Inflammatory macrophage (primary cell): Measurements from ENCODE around the gene TMEM185B.
A peak's percentile ranks its signal among the peaks of the same experiment; 100 is the strongest.
"Not testable (repeated sequence)": the region's sequence is repeated elsewhere in the genome, so short reads cannot be mapped to it uniquely, and the experiment has no call there.

Experiments used
- DNase-seq, 2 donors: peaks; one replicate each; pipeline ENCODE4 v3.0.0-alpha.2; 2020 to 2022

The TMEM185B gene

DNA sequence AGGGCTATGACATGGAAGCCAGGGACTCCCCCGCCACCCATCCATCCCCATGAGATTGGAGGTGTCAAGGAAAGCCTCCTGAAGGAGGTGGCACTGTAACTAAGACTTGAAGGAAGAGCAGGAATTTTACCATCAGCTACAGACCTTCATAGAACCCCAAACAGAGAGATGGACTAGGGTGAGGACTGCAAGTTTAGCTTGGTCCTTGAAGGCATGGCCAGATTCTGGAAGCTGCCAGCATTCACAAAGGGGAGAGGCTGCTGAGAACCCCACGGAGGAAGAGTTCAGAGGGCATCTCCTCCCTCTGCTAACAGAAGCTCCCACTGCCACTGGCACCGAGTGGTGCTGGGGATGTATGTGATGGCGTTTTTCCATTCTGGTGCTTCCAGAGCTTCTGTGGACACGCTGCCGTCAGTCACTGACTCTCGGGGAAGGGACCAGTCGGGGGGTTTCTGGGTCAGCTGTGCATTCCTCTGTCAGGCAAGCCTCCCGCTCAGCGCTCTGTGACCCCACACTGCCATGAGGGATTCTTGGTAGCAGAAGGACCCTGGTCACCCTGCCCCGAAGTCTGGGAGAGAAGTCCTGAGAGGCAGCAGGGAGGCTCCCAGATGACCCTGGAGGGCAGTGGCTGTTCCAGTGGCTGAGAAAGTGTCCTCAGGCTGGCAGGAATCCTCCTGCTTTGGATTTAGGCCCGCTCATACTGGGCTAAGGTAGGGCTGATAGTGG, 18.1 kb downstream of the TMEM185B start:
- DNase-seq: no peak

DNA sequence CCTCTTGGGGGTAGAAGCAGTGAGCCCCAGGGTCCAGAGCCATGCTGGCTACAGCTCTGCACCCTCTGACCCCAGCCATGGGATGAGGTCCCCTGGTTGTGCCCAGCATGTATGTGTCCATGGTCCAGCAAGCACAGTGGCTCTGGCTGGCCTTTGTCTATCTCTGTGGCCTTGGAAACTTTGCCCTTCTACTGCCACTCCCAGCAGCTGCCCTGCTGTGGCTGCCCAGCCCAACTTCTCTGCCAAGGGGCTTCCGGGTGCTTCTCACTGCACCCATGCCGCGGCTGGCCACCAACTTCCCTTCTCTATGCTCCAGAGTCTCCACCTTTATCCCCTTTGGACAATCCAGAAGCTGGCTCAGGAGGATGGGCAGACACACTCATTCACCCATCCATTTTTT, 18.8 kb downstream of the TMEM185B start:
- no peak for DNase-seq

GRCh38 chr2:120204022-120204405, 19.2 kb downstream of the TMEM185B start:
- no peak for DNase-seq

DNA sequence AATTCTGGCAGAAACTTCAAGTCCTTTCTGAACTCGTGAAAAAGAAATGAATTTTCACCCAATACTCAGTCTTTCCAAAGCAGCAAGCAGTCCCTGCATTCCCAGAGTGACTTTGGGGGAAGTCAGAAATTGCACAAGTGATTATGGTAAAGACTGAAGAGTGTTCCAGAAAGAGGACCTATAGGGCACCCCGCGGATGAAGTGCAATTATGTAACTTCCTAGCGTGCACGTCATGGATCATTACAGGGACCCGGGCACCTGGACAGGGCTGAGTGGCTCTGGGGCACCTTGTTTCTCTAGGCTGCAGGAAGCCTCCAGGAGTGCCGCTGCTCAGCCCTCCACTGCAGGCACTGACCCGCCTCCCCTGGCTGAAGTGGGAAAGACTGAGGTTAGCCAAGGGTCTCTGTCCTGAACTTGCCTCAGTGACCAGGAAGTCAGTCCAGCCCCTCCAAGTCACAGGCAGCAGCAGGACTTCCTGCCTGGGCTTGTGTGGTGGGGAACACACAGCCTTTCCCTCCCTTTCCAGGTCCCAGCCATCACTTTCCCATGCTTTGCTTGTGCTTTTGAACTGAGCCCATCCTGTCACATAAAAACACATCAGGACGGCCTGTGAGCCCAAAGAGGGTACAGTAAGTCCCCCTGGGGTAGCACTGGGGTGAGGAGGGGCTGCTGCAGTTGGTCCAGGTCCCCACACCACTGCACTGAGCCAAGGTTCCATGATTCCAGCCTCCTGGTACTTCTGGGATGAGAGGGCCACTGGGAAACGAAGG, 19.8 kb downstream of the TMEM185B start:
- DNase-seq: peak; percentile 61 to 66

- DNase-seq: not testable (repeated sequence)
Observed at GRCh38 chr2:120199817-120200459, 23.3 kb downstream of the TMEM185B start.

GRCh38 chr2:120195553-120195952, 27.6 kb downstream of the TMEM185B start:
- no peak for DNase-seq

- no peak for DNase-seq
Observed at GRCh38 chr2:120192280-120192679, 30.9 kb downstream of the TMEM185B start.

DNA sequence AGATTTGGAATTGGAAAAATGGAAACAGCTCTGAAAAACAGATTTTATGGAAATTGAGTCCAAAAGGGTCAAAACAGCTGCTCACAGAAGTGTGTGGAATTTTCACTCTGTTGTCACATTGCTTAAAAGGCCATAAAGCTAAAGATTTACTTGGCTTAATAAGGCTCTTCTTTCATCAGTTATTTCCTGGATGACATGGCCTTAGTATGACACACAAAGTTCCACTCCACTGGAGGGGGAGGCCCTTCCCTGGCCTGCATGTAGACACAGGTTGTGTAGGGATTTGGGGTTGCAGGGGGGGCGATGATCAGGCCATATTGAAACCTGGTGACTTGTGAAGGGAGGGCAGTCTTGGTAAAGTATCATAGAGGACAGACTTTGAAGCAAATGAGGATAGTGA, 34.0 kb downstream of the TMEM185B start:
- DNase-seq: no peak

DNA sequence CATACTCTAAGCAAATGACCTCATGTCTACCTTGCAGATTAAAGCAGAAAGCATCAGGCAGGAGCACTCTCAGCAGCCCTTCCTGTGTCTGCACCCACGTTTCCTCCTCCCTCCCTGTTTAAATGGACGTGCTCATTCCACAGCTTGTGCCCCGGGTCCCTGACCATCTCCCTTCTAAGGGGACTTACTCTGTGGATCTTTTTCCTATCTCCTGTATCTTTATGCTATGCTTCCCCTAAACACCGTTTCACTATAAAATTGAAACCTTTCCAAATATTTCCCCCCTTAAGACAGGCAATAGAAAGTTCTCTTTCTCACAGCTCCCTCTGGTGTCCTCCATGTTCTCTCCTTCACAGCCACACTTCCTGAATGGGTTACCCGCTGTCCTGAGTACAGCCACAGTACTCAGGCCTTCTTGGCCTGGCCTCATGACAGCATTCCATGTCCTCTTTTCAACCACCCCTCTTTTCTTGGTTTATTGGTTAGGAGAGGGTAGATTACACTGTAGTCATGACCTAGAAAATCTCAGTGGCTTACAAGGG, 41.1 kb downstream of the TMEM185B start:
- DNase-seq: no peak

GRCh38 chr2:120180066-120180465, 43.1 kb downstream of the TMEM185B start:
- no peak for DNase-seq

DNA sequence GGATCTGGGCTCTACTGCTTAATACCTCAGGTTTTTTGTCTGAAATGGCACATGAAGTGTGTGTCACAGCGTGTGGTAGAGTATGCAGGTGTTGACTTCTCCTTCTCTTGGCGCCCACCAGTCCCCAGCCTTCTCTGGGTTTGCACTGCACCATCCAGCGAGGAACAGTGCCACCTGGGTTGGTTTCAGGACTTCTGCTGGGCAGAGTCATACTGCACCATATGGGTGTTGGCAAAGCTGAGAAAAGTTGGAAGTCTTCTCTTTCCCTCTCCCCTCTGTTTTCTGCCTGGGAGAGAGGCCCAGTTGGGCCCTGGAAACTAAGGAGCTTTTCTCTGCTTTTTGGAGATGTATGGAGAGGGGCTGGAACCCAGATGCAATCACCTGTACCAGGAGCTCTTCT, 43.8 kb downstream of the TMEM185B start:
- DNase-seq: no peak

DNA sequence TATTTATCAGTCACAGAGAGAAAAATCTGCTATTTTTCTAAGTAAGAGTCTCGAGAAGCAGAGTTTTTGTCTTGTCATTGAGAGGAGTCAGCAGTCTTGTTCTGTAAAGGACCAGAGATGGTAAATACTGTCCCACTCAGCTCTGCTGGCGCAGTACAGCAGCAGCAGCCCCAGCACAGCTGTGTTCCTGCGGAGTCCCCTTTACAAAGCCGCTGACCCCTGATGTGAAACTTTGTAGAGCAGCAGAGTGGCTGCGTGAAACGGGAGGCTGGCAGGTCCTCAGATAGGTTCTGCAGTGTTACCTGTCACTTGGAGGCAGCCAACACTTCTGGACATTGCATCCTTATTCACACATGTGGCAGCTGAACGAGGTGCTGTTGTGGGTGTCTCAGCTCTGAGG, 45.2 kb downstream of the TMEM185B start:
- DNase-seq: no peak

DNA sequence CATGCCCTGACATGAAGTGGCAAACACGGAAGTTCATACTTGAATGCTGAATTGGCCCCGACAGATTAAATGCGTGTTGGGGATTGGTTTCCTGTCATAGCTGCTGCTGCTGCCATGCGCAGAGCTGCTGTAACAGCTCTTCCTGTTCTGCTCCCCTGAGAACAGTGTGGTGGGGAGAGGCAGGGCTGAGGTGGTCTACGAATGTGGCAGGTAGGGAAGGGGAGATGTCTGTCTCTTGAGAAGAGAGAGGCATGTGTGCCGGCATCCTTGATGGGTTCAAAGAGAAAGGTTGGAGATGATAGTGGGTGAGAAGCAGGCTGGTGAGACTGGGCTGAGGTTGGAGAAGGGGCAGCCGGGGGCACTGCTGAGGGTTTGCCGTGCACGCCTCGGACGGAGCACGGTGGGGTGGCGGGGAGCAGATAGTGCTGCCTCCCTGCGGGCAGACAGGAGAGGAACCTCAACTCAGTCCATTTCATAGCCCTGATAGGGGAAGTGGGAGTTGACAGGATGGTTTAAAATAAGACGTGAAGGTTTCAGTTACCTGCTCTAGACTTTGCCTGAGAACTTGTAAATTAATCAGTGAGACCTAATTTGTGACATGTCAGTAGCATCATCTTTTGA, 46.1 kb downstream of the TMEM185B start:
- DNase-seq: peak; percentile 52 to 67

GRCh38 chr2:120176526-120176925, 46.7 kb downstream of the TMEM185B start:
- no peak for DNase-seq

- DNase-seq: peak; percentile 64 to 70
Observed at GRCh38 chr2:120174963-120175581, 48.1 kb downstream of the TMEM185B start.
